Stromal cell of bone marrow (primary cell): ENCODE results near the gene GIPC3.

Experiments used
- DNase-seq: peaks from one replicate; pipeline ENCODE4 v3.0.0-alpha.2; 2012; ENCODE audit warnings: low read depth

Gene GIPC3

DNA sequence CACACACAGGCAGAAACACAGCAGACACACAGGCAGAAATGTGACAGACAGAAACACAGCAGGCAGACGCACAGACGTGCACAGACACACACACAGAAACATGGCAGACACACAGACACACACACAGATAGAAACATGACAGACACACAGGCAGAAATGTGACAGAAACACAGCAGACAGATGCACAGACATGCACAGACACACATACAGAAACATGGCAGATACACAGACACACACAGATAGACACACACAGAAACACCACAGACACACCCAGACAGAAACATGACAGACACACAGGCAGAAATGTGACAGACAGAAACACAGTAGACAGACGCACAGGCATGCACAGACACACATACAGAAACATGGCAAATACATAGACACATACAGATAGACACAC lies 20.1 kb downstream of the GIPC3 start:
- DNase-seq = no peak

DNA sequence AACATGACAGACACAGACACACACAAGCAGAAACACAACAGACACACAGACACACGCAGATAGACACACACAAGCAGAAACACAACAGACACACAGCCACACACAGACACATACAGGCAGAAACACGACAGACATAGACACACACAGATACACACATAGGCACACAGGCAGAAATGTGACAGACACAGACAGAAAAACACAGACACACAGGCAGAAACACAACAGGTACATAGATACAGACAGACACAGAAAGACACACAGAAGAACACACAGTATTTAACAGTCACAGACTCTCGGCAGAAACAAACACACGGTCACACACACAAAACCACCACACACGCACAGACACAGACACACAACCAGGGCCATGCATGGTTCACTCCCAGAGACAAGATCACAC lies 20.5 kb downstream of the GIPC3 start:
- no peak for DNase-seq

DNA sequence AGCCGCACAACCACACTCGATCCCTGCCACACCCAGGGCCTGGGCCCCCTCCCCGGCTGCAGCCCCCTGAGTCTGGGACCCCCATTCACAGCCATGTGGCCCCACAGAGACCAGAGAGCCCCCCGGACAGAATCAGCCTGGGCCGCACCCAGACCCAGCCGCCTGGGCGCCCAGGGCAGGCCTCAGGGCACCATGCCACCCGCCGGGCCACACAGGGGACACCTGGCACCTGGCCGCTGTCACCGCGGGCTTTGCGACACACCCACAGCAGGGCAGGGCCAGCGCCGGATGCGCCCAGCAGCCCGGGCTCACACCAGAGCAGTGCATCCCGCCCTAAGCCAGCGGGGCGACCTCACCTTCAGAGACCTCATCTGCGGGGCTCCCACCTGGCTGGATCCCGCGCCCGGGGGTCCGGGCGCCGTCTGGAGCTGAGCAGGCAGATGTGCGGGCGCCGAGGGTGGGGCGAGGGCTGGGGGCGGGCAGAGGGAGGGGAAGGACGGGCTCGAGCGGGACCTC lies 21.0 kb downstream of the GIPC3 start:
- no peak for DNase-seq

DNA sequence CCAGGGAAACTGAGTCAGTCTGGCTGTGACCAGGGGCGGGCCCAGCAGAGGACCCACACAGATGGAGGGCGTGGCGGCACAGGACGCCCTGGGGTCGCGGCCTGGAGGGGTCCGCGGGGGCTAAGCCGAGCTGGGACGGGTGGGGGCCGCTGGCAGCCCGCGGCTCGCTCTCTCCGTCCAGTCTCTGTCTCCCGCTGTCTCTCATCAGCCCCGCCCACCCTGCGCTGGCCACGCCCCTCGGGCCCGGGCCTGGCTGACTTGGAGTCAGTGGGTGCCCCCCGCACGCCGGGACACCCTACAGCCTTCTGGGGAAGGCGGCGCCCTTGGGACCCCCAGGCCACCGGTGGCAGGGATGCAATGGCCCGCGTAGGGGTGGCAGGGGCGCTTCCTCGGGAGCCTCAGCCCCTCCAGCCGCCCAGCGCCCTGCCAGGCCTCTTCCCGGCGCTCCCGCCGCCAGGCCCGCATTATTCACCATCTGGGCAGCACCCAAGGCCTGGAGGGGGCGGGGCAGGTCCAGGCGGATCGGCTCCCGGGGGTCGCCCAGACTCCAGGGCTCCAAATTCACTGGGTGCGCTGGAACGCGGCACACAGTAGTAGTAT lies 21.5 kb downstream of the GIPC3 start, which contains the start of gene TBXA2R:
TBXA2R (minus strand) TSS at position 186 of the 600 bp plus-strand sequence. CDS start 6,241 bp downstream, outside the sequence.
- peak; percentile 46 for DNase-seq

DNA sequence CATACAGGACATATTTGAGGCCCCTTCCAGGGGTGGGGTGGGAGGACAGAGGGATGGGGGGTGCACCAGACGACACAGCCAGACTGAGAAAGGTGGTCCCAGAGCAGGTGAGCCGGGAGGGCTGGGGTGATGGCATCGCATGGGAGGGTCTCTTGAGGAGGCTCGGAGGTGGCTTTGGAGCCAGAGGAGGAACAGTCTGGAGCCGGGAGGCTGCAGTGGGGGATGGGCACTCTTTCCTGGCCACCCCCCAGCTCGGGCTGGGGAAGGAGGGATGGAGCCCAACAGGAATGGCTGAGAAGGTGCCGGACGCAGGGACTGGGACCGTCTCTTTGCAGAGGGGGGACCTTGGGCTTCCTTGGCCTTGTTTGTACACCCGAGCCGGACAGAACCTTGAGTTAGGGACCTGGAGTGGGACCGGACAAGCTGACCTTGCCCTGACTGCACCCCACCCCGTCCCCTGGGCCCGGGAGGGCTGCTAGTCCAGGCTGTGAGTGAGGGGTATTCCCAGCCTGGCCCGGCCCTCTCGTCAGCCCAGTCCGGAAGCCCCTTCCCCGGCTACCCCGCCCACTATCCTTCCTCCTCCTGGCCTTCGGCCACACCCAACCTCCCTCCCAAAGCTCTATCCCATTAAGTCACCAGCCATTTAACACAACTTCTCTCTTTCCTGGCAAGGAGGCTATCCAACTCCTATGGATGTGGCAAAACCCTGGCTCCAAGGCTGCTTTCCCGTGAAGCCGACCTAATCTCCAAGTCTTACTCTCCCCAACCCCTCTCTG lies 22.2 kb downstream of the GIPC3 start:
- DNase-seq = peak; percentile 11

DNA sequence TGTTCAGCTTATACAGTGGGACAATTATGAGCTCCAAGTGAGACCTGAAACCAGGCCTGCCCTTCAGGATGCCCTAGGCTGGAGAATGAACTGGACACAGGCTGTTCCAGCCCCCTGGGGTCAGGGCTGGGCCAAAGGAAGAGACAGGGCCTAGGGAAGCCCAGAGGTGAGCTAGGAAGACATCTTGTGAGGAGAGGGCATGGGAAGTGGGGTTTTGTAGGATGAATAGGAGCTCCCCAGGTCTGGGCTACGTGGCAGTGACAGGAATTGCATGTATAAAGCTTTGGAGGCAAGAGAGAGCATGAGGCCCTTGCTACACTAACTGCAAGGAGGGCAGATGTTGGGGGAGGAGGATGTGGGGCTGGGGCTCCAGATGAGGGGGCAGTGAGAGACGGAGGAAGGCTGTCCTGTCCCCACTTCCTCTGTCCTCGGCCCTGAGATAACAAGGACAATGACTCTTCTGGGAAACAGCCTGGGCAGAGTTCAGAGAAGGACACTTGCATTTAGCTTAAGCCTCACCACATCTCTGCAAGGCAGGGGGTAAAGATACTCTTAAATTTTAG lies 22.9 kb downstream of the GIPC3 start:
- no peak for DNase-seq

DNA sequence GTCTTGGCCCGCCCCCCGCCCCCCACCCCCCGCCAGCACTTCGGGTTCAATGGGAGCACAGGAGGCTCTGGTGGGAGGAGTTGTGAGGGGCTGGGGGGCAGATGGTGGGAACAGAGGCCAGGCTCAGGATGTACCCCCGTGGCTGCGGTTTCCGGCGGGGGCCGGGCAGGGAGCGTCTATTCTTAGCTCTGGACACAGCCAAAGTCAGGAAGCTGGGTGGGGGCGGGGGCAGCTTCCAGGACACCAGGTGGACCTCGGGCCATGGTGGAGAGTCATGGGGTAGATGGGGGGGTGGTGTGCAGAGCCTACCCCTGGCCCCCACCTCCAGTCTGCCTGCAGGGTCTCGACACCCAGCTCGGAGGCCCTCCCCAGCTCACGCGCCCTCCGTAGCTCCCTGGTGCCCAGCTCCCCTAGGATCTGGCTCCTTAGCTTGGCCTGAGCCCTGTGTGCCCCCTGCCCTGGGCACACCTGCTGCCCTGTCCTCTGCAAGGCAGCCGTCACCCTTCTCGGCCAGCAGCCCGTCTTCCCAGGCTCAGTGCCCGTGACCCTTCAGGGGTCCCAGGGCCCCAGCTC lies 23.6 kb downstream of the GIPC3 start:
- no peak for DNase-seq

DNA sequence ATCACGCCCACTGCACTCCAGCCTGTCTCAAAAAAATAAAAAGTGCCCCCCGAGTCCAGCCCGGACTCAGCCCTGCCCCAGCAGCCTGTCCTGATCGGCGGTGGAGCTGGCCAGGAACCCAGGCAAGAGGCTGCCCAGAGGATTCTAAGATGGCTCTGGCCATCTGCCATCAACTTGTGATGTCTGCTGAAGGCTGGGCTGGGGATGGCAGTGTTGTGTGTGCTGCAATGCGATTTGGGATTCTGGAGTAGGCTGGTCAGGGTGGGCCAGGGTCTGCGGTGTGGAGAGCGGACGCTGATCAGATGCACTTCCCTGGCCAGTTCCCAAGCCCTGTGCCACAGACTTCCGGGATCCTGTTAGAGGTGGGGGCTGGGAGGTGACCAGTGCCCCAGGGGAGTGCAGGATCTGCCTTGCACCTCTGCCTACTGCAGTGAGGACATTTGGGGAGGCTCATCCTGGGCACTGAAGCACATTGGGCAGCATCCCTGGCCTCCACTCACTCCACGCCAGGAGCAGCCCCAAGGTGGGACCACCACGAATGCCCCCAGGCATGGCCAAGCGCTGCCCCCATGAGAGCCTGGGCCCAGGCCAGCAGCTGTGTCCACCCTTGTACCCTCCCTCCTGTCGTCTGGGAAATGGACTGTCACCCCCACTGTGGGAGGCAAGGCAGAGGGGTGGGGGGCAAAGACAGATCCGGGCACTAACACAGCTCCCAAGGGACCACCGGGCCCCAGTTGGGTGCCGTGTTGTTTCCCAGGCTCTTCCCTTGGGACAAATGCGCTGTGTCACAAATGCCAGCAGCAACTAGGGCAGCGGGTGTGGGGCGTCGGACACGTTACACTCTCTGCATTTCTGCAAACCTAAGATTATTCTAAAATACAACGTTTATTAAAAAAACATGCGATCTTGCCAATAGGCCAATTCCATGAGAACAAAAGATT lies 24.8 kb downstream of the GIPC3 start:
- no peak for DNase-seq

DNA sequence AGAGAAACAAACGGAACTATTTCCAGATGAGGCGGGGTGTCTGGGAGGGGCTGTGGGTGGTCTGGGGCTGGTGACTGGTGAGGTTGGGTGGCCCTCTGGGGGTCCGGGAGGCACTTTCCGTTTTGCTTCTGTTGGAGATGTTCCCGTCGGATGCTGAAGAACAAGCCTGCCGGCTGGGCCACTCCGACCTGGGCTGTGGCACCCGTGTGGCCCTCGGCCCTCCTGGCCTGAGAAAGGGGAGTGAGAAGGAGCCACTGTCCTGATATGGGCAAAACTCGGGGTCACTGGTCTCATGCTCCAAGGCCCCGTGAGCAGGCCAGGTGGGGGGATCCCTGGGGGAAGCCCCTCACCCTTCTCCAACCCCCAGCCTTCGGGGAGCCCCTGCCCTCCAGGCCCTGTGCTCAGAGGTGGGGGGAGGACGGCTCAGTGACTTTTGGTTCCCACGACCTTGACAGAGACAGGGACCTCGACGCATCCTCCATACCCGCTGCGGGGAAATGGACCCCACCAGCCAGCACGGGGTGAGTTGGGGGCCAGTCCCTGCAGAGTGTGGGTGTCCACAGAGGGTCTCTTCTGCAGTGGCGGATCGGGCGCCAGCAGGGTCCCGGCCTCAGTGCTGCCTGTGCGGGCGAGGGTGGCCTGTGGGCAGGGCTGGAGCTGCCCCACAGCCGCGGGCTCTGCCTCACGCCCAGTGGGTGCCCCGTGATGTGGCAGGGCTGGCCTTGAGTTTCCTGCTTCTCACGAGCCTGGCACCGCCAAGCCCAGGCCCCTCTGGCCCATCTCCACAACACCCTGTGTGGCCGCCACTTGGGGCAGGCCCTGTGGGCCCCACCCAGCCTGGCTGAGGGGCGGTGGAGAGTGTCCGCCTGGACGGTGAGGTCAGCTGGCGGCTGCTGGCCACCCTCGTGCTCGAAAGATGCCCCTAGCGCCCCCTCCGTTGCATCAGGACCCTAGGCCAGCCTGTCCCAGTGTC lies 25.8 kb downstream of the GIPC3 start:
- DNase-seq = no peak

DNA sequence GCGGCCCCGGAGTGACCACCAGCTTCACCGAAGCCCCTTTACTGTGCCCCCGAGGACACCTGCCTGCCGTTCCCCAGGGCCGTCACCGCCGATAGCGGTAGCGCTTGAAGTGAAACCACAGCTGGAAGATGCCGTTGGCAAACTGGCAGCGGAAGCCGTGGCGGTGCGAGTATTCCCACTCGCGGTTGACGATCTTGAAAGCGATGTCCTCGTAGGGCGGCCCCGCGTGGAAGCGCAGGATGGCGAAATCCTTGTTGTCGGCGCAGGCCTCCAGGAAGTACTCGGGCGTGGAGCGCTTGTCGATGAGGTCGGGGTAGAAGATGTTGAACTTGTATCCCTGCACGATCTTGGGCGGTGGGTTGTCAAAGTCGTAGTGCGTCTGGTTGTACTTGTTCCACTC lies 26.6 kb downstream of the GIPC3 start:
- no peak for DNase-seq

DNA sequence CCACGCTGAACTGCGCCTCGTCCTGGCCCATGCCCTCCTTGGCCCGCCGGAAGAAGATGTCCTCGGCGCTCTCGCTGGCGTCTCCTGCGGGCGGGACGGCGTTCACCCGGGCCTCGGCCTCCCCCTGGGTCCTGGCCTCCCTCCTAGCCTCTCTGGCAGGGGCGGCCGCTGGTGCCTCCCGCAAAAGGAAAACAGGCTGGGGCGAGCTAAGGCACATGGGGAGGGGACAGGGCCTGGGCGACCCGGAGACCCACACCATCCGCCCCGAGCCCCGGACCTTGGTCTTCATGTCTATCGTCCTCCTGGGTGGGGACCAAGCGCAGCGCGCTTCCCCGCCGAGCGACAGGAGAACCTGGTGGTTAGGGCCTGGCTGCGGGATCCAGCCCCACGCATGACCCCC lies 27.1 kb downstream of the GIPC3 start:
- DNase-seq = no peak

DNA sequence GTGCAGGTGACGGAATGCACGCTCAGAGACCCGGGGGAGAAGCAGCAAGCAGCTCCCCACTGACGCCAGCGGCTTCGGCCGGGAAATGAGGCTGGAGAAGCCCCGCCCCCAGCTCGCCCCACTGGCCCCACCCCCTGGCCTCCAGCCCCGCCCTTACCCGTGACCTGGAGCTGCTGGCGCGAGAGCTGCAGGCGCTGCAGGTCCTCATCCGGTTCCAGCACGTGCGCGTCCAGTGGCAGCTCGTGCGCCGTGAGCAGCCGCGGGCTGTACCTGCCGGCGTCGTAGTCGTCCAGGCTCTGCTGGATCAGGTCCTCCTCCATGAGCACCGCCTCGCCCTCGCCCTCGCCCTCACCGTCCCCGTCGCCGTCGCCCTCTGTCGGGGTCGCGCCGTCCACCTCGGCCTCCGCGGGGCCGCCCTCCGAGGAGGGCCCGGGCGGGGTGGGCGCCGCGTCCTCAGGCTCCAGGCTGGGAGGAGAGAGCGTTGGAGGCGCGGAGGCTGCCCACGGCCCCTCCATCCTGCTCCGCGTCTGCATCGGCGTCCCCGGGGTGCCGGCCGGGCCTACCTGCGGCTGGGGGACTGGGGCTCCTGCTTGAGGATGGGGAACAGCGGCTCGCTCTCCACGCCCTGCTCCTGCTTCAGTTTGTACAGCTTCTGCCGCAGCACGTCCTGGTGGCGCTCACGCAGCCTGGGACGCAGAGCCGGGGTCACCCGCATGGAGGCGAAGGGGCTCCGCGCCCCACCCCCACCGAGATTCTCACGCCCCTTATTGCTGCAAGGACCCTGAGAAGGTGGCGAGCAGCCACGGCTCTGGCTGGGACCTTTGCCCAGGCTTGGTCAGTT lies 27.8 kb downstream of the GIPC3 start:
- no peak for DNase-seq

DNA sequence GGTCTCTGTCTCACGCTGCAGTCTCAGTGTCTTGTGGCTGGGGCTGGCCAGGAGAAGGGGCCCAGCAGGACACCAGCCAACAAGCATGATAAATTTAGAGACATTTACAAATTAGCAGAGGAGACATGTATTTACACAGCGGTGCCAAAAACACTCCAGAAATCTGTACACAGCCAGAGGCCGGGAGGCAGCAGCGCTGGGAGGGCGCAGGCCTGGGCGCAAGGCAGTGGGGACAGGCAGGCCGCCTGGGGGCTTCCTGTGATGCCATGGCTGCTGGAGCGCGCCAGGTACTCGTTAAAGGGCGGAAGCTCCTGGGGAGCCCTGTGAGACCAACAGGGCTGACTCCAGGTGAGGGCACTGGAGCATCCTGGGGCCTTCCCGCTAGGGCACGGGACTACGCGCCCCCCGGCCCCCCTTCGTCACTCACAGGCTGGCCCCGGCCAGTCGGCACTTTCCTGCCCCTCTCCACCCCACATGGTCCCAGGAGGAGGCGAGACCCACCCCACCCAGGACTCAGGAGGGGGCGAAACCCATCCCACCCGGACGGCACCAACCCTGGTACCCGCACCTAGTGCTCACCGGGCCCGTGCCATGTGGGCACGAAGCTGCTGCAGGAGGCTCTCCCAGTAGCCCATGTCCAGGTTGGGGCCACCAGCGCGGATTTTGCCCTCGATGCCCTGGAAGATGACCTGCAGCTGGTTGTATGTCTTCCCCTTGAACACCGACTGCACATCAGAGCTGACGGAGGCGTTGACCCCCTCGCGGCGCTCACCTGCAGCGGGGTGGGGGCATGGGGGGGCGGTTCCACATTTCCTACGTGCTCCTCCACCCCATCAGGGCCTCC lies 28.8 kb downstream of the GIPC3 start:
- no peak for DNase-seq

DNA sequence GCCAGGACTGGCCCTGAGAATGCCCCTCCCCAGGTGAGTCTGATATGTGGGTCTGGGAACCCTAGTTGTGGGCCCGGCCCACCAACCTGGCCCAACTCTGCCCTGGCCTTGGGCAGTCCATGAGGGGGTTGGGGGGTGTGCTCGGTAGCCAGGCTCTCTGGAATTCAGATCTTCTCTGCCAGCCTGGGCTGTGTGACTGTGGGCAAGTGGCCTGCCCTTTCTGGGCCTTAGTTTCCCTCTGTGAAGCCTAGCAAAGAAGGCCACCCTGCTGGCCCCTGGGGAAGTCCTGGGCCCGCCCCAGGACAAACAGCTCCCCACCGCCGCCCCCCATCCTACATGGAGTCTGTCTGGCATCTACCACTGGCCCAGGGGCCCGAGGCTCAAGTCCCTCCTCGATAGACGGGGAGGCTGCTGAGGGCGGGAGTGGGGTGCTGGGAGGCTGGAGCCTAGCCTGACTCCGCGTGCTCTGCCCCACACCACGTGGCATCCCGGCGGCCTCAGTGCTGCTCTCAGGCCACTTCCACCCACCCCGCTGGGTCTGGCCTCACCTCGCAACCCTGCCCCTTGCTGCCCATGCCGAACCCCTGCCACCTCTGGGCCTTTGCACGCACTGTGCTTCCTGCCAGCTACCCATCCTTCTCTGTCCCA lies 29.7 kb downstream of the GIPC3 start:
- DNase-seq = no peak

DNA sequence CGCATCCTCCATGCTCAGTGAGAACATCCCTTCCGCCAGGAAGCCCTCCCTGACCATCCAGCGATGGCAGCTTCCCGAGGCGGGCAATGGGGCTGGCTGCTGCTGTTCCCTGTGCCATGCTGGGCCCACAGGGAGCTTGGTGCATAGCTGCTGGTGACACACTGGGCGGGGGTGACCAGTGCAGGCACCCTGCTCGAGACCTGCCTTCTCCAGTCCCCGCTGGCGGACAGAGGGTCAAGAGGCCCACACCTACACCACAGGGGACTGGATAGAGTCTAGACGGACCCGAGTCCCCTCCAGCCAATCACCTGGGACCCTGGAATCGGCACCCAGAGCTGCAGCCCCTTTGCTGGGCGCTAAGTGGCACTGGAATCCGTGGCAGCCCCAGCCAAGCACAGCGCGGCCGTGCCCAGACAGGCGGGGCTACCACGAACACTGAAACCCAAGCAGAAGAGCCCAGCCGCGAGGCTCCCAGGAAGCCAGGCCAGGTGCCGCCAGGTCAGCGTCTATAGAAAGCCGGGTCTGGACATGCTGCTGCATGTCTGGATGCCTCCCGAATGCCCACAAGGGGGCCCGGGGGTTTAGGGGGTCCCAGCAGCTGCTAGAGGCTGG lies 30.4 kb downstream of the GIPC3 start:
- no peak for DNase-seq

DNA sequence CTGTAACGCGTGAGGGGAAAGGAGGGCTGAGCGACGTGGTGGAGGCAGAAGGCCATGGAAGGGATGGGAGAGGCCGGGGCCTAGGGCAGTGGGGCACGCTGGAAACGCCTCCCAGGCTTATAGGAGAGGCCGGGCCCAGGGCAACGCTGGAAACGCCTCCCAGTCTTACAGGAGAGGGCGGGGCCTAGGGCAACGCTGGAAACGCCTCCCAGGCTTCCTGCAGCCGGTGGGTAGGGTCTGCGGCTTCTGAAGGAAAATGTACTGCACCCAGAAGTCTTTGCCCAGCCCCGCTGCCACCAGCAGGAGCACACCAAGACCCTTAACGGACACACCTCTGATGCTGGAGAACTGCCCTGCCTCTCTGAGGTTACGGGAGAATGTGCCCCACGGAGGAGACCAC lies 32.2 kb downstream of the GIPC3 start:
- no peak for DNase-seq

DNA sequence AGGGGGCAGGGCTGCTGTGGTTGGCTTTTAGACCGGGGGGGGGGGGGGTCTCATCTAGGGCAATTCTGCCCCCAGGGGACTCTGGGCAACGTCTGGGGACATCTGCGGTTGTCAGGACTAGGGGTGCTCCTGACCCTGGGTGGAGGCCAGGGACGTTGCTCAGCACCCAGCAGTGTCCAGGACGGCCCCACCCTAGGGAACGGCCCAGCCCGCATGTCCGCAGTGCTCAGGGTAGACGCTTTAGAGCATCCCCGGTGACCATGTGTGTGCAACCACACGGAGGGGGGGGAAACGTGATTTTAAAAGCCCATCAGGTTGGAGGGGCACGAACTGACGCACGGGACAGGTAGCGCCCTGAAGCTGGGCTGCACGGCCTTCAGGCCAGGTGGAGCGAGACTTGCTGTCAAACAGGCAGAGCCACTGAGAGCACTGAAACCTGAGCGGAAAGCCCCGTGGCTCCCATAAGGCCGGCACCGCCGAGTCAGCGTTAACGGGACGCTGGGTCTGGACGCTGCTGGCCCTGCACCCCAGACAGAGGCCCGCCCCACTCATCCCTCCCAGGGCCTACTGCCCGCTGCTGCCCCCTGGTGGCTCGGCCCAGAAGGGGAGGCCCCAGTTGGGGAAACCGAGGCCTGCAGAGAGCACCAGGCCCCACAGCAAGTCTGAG lies 33.0 kb downstream of the GIPC3 start:
- peak; percentile 41 for DNase-seq
